ENCODE measurements around the gene TMEM44. TPM values are rescaled to one million over a fixed set of nuclear protein-coding genes. Genes with fewer than 3 reads are reported as not detected.

TMEM44 gene
- total RNA-seq, result 9.5 and 14.9 TPM in 2 replicates

GRCh38 chr3:194633349-194634004 lies at the start of gene TMEM44:
Gene TMEM44 (minus strand): TSS chr3:194633419. CDS start chr3:194633215, 204 bp downstream.

GRCh38 chr3:194671900-194672808 lies 38.9 kb upstream of the TMEM44 start, which contains the start of gene LSG1:
Gene LSG1 (minus strand): TSS chr3:194672191. CDS start chr3:194672162, 29 bp downstream.

Other genes with a start within 250 kb of the TMEM44 start
- not detected in 2 replicates for gene GP5, start 234.2 kb downstream of the TMEM44 start, total RNA-seq
- gene ATP13A3, start 146.4 kb downstream of the TMEM44 start, total RNA-seq, result 196 and 202 TPM in 2 replicates
- gene LSG1, start 38.8 kb upstream of the TMEM44 start, total RNA-seq, result 15.3 and 26.4 TPM in 2 replicates
- gene FAM43A, start 52.5 kb upstream of the TMEM44 start, total RNA-seq, result 0.72 and 1.4 TPM in 2 replicates

Data from hair follicular keratinocyte (primary cell).